IPS DF 4.7 (cell line): ENCODE results near the gene SDHD.

Experiments used
- DNase-seq: peaks from one replicate; pipeline ENCODE4 v3.0.0-alpha.2; 2013; ENCODE audit warnings: low spot score; ENCODE audit errors: extremely low read depth

Gene SDHD

DNA sequence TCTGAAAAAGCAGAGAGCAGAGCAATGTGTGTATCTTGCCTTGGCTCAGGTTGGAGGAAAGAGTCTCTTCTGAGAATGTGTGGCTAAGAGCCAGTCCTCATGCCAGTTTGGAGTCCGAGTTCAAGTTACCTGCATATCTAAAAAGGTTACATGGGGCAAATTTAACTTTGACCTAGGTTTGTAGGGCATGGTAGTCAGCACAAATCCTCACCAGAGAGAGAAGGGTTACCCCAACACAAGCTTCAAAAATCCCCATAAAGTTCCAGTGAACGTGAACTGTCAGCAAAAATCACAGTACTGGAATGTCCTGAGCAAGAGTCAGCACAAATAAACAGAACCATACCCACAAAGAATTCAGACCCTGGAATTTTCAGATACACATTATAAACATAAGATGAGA is 13.8 kb downstream of the SDHD start:
- DNase-seq: no peak

DNA sequence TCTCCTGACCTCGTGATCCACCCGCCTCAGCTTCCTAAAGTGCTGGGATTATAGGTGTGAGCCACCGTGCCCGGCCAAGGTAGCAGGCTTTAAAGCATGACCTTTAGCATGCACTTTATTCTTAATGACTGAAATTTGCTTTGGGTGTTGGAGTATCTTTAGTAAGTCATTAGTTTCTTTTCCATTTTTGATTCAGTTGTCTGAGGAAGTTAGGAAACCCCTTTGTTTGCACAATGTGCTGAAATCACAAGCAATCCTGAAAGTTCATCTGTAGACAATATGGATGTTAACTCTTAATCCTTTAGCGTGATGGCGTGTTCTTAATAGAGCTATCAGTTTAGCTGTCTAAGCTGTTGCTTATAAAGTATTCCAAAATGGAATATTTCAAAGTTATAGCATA is 16.8 kb downstream of the SDHD start:
- no peak for DNase-seq

DNA sequence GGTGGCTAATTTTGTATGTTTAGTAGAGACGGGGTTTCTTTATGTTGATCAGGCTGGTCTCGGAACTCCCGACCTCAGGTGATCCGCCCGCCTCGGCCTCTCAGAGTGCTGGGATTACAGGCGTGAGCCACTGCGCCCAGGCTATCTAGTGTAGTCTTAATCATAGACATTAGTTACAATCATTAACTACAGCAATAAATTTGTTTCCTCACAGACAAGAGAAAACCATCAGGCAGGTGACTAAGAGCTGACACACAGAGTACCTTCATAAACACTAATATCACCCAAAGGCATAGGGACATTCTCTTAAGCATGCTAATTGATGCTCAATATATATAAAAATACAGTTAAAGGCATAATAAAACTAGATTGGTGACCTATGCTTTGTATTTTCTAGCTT is 19.4 kb downstream of the SDHD start:
- no peak for DNase-seq

DNA sequence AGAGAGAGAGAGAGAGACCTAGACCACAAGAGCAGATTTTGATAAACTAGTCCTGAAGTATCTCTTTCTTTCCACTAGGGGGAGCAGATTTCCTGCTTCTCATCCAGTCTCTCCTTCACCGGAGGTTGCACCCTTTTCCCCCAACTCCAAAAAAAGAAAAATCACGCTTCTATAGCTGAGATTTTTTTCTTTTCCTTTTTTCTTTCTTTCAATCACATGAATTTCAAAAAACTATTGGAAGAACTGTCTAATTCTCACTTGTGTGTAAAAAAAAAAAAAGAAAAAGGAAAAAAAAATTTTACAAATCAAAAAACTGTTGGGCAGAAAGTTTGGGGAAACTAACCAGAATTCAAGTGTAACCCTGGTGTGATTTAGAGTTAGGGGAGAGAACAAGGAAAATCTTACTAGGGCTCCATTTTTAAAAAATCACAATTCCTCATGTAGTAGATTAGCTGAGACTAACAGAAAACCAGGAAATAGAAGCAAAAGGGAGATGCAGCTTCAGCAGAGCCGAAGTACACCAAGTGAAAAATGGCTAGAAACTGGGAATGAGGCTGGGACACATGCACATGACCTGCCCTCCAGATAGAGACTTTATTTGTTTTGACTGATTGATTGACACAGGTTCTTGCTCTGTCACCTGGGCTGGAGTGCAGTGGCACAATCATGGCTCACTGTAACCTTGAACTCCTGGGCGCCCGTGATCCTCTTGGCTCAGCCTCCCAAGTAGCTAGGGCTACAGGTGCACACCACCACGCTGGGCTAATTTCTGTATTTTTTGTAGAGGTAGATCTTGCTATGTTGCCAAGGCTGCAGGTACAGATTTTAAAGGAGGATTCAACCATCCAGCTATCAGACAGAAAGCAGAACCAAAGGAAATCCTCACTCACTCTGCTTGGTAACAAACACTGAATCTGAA is 27.1 kb downstream of the SDHD start:
- peak; percentile 16 for DNase-seq

DNA sequence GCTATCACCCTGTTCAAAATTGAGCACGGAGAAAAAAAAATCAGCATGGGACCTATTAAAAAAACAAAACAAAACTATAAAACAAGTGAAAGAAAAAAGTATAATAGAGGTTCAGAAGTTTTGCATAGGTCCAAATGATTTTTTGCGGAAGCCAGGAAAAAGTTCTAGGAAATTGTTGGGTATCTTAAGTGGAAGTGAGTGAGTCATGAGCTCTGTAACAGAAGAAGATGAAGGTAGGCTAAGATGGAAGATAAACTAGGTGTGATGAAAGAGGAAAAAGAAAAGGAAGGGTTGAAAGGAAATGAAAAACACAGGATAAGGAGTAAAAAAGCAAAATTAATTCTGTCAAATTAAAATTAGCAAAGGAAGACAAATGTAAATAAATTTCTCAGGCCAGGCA is 27.8 kb downstream of the SDHD start:
- no peak for DNase-seq

DNA sequence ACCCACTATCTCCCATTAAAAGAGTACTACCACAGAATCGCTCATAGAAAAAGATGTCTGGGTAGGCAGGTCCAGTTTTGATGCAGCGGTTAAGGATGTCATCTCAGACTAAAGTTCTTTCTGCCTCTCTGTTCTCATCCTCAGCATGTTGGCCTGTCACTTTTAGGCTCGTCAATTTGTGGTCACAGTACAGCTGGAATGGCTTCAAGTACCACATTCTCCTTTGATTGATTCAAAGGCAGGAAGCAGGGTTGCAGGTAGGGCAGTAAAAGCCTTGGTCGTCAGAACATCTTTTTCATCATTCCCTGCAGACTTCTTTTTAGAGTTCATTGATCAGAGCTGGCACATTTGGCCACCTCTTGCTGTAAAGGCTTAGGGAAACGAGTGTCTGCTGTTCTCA is 28.7 kb downstream of the SDHD start:
- no peak for DNase-seq

DNA sequence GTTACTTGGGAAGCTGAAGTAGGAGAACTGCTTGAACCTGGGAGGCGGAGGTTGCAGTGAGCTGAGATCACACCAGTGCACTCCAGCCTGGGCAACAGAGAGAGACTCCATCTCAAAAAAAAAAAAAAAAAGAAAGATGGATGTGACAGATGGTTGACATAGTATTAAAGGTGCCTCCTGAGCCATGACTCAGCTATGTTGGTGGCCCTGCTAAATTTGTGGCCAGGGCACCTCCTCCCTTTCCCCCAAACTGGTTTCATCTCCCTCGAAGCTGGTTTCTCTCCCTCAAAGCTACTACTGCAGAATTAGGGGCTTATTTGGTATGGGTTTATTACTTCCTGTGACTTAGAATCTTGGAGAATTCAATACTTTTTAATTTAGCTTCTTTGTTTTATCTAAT is 31.5 kb downstream of the SDHD start:
- DNase-seq: no peak

DNA sequence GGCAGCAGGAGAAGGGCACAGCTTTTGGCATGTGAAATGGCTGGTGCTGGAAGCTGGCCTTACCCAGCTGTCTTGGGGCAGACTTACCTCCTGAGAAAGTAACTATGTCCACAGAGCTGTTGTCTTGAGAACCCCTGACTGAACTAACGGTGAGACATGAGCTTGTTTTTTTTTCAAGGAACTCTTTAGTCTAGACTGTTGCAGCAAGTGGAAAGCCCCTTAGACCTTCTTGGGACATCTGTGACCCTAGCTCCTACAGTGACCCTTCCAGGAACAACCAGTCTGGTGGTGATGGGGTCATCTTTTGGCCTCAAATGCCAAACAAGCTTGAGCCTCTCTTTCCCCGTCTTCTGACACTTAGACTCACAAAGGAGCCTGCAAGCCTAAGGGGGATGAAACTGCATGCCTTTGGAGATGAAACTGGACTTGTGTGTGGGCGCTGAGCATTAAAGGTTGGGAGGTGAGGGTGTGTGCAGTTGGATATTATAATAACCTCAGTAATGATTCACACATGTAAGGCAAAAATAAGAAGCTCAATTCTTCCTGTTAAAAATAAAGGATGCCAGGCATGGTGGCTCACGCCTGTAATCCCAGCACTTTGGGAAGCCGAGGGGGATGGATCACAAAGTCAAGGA is 35.4 kb downstream of the SDHD start:
- DNase-seq: no peak

DNA sequence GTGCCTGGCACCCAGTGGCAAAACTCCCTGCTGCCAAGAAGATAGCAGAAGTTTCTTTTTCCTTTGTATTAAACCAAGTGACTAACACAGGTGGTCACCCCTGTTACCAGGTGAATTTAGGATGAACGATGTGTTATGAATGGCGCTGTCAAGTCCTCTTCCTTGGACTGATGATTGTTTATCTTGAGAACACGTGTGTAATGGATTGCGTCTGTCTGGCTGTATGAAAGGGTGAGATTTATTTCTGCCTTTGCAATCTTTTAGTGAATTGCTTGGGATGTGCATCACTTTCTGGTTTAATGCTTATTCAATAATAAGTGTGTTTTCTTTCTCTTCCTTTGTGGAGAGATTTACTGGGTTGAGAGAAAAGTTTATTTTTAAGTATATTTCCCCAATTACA is 36.5 kb downstream of the SDHD start:
- no peak for DNase-seq

DNA sequence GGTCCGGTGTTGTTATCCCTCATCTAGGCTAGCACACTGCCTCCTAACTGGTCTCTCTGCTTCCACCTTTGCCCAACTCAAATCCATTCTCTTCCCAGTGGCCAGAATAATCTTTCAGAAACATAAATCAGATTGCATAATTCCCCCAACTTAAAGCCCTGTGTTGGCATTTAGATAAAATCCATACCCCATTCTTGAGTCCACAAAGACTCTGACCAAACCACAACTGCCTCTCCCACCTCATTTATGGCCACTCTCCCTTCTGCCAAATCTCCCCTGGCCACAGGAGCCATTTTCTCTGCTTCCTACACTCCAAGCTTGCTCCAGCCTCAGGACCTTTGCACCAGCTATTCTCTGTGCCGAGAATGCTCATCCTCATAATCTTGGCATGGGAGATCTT is 40.4 kb downstream of the SDHD start:
- DNase-seq: no peak

DNA sequence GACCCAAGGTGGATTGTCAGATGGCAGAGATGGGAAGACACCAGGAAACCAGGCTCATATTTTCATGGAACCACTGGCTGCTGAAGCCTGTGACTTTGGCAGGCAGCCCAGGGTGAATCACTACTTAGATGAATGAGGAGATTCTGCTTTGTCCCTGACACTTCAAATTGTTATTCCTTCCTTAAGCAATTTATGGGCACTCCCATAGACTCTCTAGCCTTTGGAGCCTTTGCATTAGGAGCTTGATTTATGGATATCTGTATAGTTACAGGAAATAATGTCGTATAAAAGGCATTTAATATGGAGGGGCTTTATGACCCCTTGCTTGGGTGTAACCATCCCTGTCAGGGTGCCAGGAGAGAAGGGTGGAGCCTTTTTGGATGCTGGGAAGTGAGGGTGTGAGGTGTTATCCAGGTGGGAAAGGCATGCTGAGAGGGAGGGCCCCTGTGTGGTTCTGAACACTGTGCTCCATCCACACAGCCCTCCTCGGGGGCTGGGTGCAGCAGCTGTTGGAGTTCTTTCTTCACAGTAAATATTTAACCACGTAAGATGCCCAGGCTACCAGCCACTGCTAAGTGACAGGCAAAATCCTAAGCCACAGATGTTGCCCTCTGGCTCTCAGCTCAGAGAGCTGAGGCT is 41.9 kb downstream of the SDHD start:
- DNase-seq: no peak

DNA sequence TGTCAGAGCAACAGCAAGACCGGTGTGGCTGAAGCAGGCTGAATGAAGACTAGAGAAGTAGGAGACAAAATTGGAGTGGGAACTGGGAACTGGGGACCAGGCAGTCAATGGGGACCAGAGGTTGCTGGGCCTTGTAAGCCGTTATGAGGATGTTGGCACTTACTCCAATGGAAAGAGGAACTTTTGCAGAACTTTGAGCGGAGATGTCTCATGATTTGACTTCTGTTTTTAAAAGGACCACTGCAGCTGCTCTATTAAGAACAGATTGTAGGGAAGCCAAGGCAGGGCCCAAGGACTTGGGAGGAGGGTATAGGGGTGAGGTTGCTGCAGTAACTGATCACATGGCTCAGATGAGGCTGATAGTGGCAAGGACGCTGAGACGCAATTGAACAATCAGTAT is 43.0 kb downstream of the SDHD start:
- DNase-seq: no peak

DNA sequence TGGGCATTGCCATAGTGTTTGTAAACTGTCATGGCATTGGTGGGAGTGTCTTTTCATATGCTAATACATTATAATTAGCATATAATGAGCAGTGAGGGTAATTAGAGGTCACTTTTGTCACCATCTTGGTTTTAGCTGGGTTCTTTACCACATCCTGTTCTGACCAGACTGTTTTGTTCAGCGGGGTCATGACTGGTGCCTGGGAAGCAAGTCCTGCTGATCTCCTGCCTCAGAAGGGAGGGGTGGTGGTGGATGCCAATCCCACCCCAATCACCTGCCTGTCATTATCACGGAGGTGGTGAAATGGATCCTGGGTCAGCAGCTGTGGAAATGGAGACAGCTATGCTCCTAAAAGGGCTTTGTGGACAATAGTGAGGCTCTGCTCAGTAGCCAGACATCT is 46.1 kb downstream of the SDHD start:
- DNase-seq: no peak

DNA sequence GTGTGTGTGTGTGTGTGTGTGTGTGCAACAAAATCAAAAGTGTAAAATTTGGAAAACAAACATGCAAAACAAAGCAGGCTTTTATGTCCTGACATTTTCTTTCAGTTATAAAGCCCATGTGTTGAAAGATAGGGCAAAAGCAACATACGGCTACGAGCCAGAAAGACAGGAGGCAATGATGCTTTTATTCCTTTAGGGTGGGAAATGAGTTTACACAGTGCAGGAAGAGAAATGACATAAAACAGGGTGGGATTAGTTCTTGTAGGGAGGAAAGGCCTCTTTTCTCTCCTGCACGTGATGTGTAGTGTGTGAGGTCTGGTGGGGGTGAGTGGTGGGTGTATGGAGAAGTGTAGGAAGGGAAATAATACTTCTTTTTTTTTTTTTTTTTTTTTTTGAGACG is 47.8 kb downstream of the SDHD start:
- no peak for DNase-seq

DNA sequence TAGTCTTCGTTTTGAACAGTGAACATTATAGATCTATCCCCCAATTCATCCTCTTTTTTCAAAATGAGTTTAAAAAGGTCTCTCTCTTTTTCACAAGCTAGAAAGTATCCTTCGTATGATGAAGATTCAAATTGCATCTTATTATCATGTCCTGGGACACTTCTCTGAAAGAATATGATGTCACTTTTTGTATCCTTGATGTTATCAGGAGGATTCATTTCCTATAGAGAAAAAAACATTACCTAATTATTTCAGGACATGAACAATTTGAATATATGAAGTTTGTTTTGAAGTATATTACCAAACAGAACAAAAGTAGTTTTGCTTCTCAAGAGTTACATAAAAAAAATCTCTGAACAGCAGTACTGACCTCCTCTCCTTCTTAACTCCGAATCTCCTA is 56.9 kb downstream of the SDHD start:
- no peak for DNase-seq
